DOHH2 (cell line): ENCODE results near the gene TUBG2.
"Not testable (repeated sequence)": the region's sequence is repeated elsewhere in the genome, so short reads cannot be mapped to it uniquely, and the experiment has no call there.

Source experiments
- H3F3A ChIP-seq: fragments of 200-600 bp; sonication (generic), shearing (Covaris generic); 2 replicates; pipeline ENCODE4 v1.6.0; 2016; ENCODE audit warnings: antibody characterized with exemption, mild to moderate bottlenecking; ENCODE audit not compliant: control insufficient read depth, insufficient read depth
- H3K27ac ChIP-seq: fragments of 200-600 bp; sonication (generic); 2 replicates; pipeline ENCODE4 v1.5.1; 2014; ENCODE audit warnings: low read depth, mild to moderate bottlenecking, low read length, moderate library complexity
- H3K27me3 ChIP-seq: fragments of 200-600 bp; sonication (generic); 2 replicates; pipeline ENCODE4 v1.6.1; 2014; ENCODE audit warnings: mild to moderate bottlenecking, low read length, mixed read lengths; ENCODE audit not compliant: control insufficient read depth
- H3K36me3 ChIP-seq: fragments of 200-600 bp; sonication (generic); 2 replicates; pipeline ENCODE4 v1.6.1; 2014; ENCODE audit warnings: mild to moderate bottlenecking, low read length, moderate library complexity, mixed read lengths; ENCODE audit not compliant: control insufficient read depth
- H3K4me1 ChIP-seq: fragments of 200-600 bp; sonication (generic); 2 replicates; pipeline ENCODE4 v1.6.1; 2014; ENCODE audit warnings: mild to moderate bottlenecking, low read length, mixed read lengths; ENCODE audit not compliant: control insufficient read depth
- H3K4me2 ChIP-seq: fragments of 200-600 bp; sonication (generic); 2 replicates; pipeline ENCODE4 v1.6.0; 2014; ENCODE audit warnings: mild to moderate bottlenecking, low read length, moderate library complexity
- H3K4me3 ChIP-seq: fragments of 200-600 bp; sonication (generic); 2 replicates; pipeline ENCODE4 v1.5.1; 2014; ENCODE audit warnings: mild to moderate bottlenecking, low read length, mixed read lengths
- H3K79me2 ChIP-seq: fragments of 200-600 bp; sonication (generic); 2 replicates; pipeline ENCODE4 v1.6.1; 2014; ENCODE audit warnings: mild to moderate bottlenecking, low read length, mixed read lengths; ENCODE audit not compliant: control insufficient read depth
- H3K9me2 ChIP-seq: fragments of 200-600 bp; sonication (generic); replicated peaks from 2 replicates; pipeline ENCODE4 v1.6.1; 2014; ENCODE audit warnings: mild to moderate bottlenecking, low read length, mixed read lengths; ENCODE audit not compliant: control insufficient read depth
- H3K9me3 ChIP-seq: fragments of 200-600 bp; sonication (generic); 2 replicates; pipeline ENCODE4 v1.6.1; 2014; ENCODE audit warnings: antibody characterized with exemption, low read length, mixed read lengths; ENCODE audit not compliant: control insufficient read depth, insufficient read depth
- H4K20me1 ChIP-seq: fragments of 200-600 bp; sonication (generic); 2 replicates; pipeline ENCODE4 v1.6.0; 2014; ENCODE audit warnings: low read depth, mild to moderate bottlenecking, antibody characterized with exemption, low read length, moderate library complexity; ENCODE audit not compliant: control insufficient read depth, insufficient read depth
- CTCF ChIP-seq: fragments of 200-600 bp; sonication (generic); IDR thresholded peaks from one replicate; pipeline ENCODE4 v1.5.1; 2014; ENCODE audit warnings: antibody characterized with exemption, mild to moderate bottlenecking, low read depth, low read length; ENCODE audit not compliant: poor library complexity, severe bottlenecking
- EZH2phosphoT487 ChIP-seq: fragments of 200-600 bp; sonication (generic); IDR thresholded peaks from 2 replicates; pipeline ENCODE4 v1.6.1; 2017; ENCODE audit warnings: borderline replicate concordance, mild to moderate bottlenecking, antibody characterized with exemption, low read length, moderate library complexity, mixed read lengths

The TUBG2 gene

GRCh38 chr17:42659079-42659931, at the start of gene TUBG2:
Gene TUBG2, plus strand, starts transcription at chr17:42659284. Its CDS starts 220 bp downstream, at chr17:42659504.
- Histone ChIP-seq H3K4me3 (peak within 1 kb of the TSS; percentile 77), H3K36me3 (no peaks in the 10 kb centered on the region), H4K20me1 (no peaks in the 10 kb centered on the region), H3K4me1 (peaks cover 20% of the 10 kb centered on the region), H3K4me2 (peak within 1 kb of the TSS; percentile 69), H3K79me2 (no peaks in the 10 kb centered on the region), H3K27ac (no peak within 1 kb of the TSS), H3K27me3 (no peaks in the 10 kb centered on the region), H3K9me3 (no peaks in the 10 kb centered on the region), H3K9me2 (no peaks in the 10 kb centered on the region), H3F3A (0 out of 2 replicates have a peak, but pooled peaks cover 7% of the 10 kb centered on the region)
- no peak for TF ChIP-seq CTCF
- no peak for TF ChIP-seq EZH2phosphoT487

GRCh38 chr17:42609814-42610801, 49.0 kb upstream of the TUBG2 start:
- H3K27ac ChIP-seq: peak overlapping the region; percentile 27
- H4K20me1 ChIP-seq, H3F3A ChIP-seq, H3K9me2 ChIP-seq, H3K9me3 ChIP-seq, H3K27me3 ChIP-seq: not testable (repeated sequence)
- H3K36me3 ChIP-seq: peaks cover 46% of the 10 kb centered on the region
- H3K79me2 ChIP-seq: peaks cover 51% of the 10 kb centered on the region
- peaks cover 30% of the 10 kb centered on the region for H3K4me1 ChIP-seq
- H3K4me3 ChIP-seq: peak overlapping the region; percentile 91
- peak overlapping the region; percentile 72 for H3K4me2 ChIP-seq

GRCh38 chr17:42612013-42612412, 47.1 kb upstream of the TUBG2 start:
- peaks cover 15% of the 10 kb centered on the region for H3K4me1 ChIP-seq
- TF ChIP-seq EZH2phosphoT487 (no peak), CTCF (no peak)
- no peaks in the 10 kb centered on the region for H3K27me3 ChIP-seq
- peaks cover 32% of the 10 kb centered on the region for H3K79me2 ChIP-seq
- no peaks in the 10 kb centered on the region for H3K9me3 ChIP-seq
- H4K20me1 ChIP-seq: no peaks in the 10 kb centered on the region
- H3F3A ChIP-seq: no peaks in the 10 kb centered on the region; the same call in 1 of the 2 replicates
- no peaks in the 10 kb centered on the region for H3K9me2 ChIP-seq
- no peak overlapping the region for H3K4me2 ChIP-seq
- H3K4me3 ChIP-seq: no peak overlapping the region
- no peak overlapping the region for H3K27ac ChIP-seq
- peaks cover 48% of the 10 kb centered on the region for H3K36me3 ChIP-seq
